ENCODE results near the gene PTH2R. TPM values are rescaled to one million over a fixed set of nuclear protein-coding genes. Genes with fewer than 3 reads are reported as not detected.

Gene PTH2R
- polyA plus RNA-seq, 1 donor from 2014 or later: not detected

- Histone ChIP-seq H3K9ac (ENCODE audit: low read length) (no peak overlapping the region), H3K79me2 (replicated peaks; ENCODE audit: insufficient read depth, low read length) (no peaks in the 10 kb centered on the region), H3K27ac (ENCODE audit: low read length) (no peak overlapping the region), H4K20me1 (ENCODE audit: insufficient read depth) (no peaks in the 10 kb centered on the region), H3F3A (ENCODE audit: insufficient read depth, low read length, poor library complexity, severe bottlenecking) (no peaks in the 10 kb centered on the region), H3K9me3 (ENCODE audit: low read length) (no peaks in the 10 kb centered on the region), H3K9me2 (ENCODE audit: insufficient read depth, low read length) (no peaks in the 10 kb centered on the region), H3K4me3 (ENCODE audit: low read length) (no peak overlapping the region), H3K27me3 (ENCODE audit: insufficient read depth, low read depth, low read length) (no peaks in the 10 kb centered on the region), H3K36me3 (ENCODE audit: insufficient read depth, low read length) (no peaks in the 10 kb centered on the region), H3K4me2 (ENCODE audit: low read length) (no peak overlapping the region), H2AFZ (ENCODE audit: low read depth, low read length) (no peak overlapping the region)
- TF ChIP-seq, protein P1, sequence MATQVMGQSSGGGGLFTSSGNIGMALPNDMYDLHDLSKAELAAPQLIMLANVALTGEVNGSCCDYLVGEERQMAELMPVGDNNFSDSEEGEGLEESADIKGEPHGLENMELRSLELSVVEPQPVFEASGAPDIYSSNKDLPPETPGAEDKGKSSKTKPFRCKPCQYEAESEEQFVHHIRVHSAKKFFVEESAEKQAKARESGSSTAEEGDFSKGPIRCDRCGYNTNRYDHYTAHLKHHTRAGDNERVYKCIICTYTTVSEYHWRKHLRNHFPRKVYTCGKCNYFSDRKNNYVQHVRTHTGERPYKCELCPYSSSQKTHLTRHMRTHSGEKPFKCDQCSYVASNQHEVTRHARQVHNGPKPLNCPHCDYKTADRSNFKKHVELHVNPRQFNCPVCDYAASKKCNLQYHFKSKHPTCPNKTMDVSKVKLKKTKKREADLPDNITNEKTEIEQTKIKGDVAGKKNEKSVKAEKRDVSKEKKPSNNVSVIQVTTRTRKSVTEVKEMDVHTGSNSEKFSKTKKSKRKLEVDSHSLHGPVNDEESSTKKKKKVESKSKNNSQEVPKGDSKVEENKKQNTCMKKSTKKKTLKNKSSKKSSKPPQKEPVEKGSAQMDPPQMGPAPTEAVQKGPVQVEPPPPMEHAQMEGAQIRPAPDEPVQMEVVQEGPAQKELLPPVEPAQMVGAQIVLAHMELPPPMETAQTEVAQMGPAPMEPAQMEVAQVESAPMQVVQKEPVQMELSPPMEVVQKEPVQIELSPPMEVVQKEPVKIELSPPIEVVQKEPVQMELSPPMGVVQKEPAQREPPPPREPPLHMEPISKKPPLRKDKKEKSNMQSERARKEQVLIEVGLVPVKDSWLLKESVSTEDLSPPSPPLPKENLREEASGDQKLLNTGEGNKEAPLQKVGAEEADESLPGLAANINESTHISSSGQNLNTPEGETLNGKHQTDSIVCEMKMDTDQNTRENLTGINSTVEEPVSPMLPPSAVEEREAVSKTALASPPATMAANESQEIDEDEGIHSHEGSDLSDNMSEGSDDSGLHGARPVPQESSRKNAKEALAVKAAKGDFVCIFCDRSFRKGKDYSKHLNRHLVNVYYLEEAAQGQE (IDR thresholded peaks at IDR 0.05; ENCODE audit: borderline replicate concordance): no peak
- TF ChIP-seq RAD21 (conservative IDR thresholded peaks at IDR 0.05) (no peak), SMC3 (conservative IDR thresholded peaks at IDR 0.05; ENCODE audit: poor library complexity) (no peak), EP300 (conservative IDR thresholded peaks at IDR 0.05; ENCODE audit: poor library complexity, severe bottlenecking) (no peak), MXI1 (conservative IDR thresholded peaks at IDR 0.05; ENCODE audit: poor library complexity, severe bottlenecking) (no peak), POLR2AphosphoS5 (IDR thresholded peaks at IDR 0.05) (no peak), TAF1 (IDR thresholded peaks at IDR 0.05; ENCODE audit: low read depth) (no peak), EZH2 (IDR thresholded peaks at IDR 0.05; ENCODE audit: borderline replicate concordance, insufficient read depth, low read length, poor library complexity, severe bottlenecking) (no peak)
- TF ChIP-seq, protein P2, sequence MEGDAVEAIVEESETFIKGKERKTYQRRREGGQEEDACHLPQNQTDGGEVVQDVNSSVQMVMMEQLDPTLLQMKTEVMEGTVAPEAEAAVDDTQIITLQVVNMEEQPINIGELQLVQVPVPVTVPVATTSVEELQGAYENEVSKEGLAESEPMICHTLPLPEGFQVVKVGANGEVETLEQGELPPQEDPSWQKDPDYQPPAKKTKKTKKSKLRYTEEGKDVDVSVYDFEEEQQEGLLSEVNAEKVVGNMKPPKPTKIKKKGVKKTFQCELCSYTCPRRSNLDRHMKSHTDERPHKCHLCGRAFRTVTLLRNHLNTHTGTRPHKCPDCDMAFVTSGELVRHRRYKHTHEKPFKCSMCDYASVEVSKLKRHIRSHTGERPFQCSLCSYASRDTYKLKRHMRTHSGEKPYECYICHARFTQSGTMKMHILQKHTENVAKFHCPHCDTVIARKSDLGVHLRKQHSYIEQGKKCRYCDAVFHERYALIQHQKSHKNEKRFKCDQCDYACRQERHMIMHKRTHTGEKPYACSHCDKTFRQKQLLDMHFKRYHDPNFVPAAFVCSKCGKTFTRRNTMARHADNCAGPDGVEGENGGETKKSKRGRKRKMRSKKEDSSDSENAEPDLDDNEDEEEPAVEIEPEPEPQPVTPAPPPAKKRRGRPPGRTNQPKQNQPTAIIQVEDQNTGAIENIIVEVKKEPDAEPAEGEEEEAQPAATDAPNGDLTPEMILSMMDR (IDR thresholded peaks at IDR 0.05; ENCODE audit: poor library complexity, severe bottlenecking): no peak
These were observed 60.3 kb downstream of the PTH2R start for GRCh38 chr2:208466920-208467298.

GRCh38 chr2:208467564-208467963, 61.0 kb downstream of the PTH2R start:
- Histone ChIP-seq H3K9me3 (ENCODE audit: low read length) (no peaks in the 10 kb centered on the region), H3K36me3 (ENCODE audit: insufficient read depth, low read length) (no peaks in the 10 kb centered on the region), H3K27me3 (ENCODE audit: insufficient read depth, low read depth, low read length) (no peaks in the 10 kb centered on the region), H3K79me2 (replicated peaks; ENCODE audit: insufficient read depth, low read length) (no peaks in the 10 kb centered on the region), H3K4me3 (ENCODE audit: low read length) (no peak overlapping the region), H3K9me2 (ENCODE audit: insufficient read depth, low read length) (no peaks in the 10 kb centered on the region), H4K20me1 (ENCODE audit: insufficient read depth) (no peaks in the 10 kb centered on the region), H3K9ac (ENCODE audit: low read length) (no peak overlapping the region), H3K4me2 (ENCODE audit: low read length) (no peak overlapping the region), H3F3A (ENCODE audit: insufficient read depth, low read length, poor library complexity, severe bottlenecking) (no peaks in the 10 kb centered on the region), H2AFZ (ENCODE audit: low read depth, low read length) (no peak overlapping the region), H3K27ac (ENCODE audit: low read length) (no peak overlapping the region)
- TF ChIP-seq MXI1 (conservative IDR thresholded peaks at IDR 0.05; ENCODE audit: poor library complexity, severe bottlenecking) (no peak), EP300 (conservative IDR thresholded peaks at IDR 0.05; ENCODE audit: poor library complexity, severe bottlenecking) (no peak)

DNA sequence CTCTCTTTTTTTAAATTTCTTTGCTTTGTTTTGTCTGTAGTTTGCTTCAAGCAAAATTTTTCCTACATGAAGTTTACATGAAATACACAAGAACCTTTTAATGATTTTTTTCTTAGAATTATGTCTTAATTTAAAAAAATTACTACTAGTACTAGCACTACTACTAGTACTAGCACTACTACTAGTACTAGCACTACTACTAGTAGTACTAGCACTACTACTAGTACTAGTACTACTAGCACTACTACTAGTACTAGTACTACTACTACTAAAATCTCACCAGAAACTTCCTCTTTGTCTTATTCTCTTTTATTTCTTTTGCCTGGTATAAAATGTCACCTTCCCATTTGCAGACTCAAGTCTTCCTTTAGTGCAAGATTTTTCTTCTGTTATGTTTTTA, 71.1 kb downstream of the PTH2R start:
- Histone ChIP-seq H3K27me3 (ENCODE audit: insufficient read depth, low read depth, low read length) (no peaks in the 10 kb centered on the region), H3K4me3 (ENCODE audit: low read length) (no peak overlapping the region), H3K79me2 (replicated peaks; ENCODE audit: insufficient read depth, low read length) (no peaks in the 10 kb centered on the region), H3F3A (ENCODE audit: insufficient read depth, low read length, poor library complexity, severe bottlenecking) (no peaks in the 10 kb centered on the region), H3K27ac (ENCODE audit: low read length) (no peak overlapping the region), H3K9me3 (ENCODE audit: low read length) (no peaks in the 10 kb centered on the region), H3K4me2 (ENCODE audit: low read length) (no peak overlapping the region), H2AFZ (ENCODE audit: low read depth, low read length) (no peak overlapping the region), H3K9me2 (ENCODE audit: insufficient read depth, low read length) (no peaks in the 10 kb centered on the region), H3K9ac (ENCODE audit: low read length) (no peak overlapping the region), H3K36me3 (ENCODE audit: insufficient read depth, low read length) (no peaks in the 10 kb centered on the region), H4K20me1 (ENCODE audit: insufficient read depth) (no peaks in the 10 kb centered on the region)
- no peak for TF ChIP-seq MXI1 (conservative IDR thresholded peaks at IDR 0.05; ENCODE audit: poor library complexity, severe bottlenecking)
- TF ChIP-seq EP300 (conservative IDR thresholded peaks at IDR 0.05; ENCODE audit: poor library complexity, severe bottlenecking): no peak
- TF ChIP-seq, protein P1 (IDR thresholded peaks at IDR 0.05; ENCODE audit: borderline replicate concordance): no peak
- TF ChIP-seq EZH2 (IDR thresholded peaks at IDR 0.05; ENCODE audit: borderline replicate concordance, insufficient read depth, low read length, poor library complexity, severe bottlenecking): no peak
- TF ChIP-seq, protein P2 (IDR thresholded peaks at IDR 0.05; ENCODE audit: poor library complexity, severe bottlenecking): no peak
- TF ChIP-seq POLR2AphosphoS5 (IDR thresholded peaks at IDR 0.05): no peak
- TF ChIP-seq RAD21 (conservative IDR thresholded peaks at IDR 0.05): no peak
- TF ChIP-seq SMC3 (conservative IDR thresholded peaks at IDR 0.05; ENCODE audit: poor library complexity): no peak
- TF ChIP-seq TAF1 (IDR thresholded peaks at IDR 0.05; ENCODE audit: low read depth): no peak

Measured in neural cell (in vitro differentiated cells).